ENCODE measurements around the gene ABHD17A.

Gene ABHD17A

DNA sequence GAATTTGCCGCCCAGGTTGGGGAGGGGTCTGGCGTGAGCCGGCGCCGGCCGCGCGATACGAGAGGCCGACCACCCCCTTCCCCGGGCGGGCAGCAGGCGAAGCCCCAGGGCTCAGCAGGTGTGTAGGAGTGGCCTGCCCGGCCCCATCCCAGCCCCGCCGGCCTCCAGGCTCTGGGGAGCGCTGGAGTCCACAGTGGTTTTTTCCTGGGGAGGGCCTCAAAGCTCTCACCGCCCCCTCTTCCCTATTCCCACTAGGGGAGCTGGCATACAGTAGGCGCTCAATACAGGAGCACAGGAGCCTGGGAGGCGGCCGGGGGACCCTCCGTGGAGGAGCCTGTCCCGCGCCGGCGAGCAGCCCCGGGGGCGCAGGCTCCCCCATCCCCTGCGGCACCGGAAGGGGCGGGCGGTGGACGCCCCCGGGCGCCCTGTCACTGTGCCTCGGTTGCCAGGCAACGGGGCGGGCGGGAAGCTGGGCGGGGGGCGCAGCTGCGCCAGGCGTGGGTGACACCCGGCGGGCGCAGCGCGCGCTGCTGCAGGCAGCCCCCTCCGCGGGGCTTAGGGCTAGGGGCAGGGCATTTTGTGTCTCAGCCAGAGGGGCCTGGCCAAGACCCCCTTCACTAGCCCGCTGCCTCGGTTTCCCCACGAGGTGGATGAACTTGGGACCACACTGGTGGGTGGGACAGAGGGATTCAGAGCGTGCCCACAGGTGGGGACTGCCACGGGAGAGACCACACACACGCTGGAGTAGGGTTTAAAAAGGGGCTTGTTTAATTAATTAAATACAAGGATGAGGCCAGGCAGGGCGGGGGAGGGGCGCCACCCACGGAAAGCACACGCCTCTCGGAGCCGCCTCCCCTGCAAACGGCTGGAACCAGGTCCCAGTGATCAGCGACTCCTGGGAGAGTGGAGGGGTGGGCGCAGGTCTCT is 33.4 kb downstream of the ABHD17A start:
- no peak for DNase-seq

DNA sequence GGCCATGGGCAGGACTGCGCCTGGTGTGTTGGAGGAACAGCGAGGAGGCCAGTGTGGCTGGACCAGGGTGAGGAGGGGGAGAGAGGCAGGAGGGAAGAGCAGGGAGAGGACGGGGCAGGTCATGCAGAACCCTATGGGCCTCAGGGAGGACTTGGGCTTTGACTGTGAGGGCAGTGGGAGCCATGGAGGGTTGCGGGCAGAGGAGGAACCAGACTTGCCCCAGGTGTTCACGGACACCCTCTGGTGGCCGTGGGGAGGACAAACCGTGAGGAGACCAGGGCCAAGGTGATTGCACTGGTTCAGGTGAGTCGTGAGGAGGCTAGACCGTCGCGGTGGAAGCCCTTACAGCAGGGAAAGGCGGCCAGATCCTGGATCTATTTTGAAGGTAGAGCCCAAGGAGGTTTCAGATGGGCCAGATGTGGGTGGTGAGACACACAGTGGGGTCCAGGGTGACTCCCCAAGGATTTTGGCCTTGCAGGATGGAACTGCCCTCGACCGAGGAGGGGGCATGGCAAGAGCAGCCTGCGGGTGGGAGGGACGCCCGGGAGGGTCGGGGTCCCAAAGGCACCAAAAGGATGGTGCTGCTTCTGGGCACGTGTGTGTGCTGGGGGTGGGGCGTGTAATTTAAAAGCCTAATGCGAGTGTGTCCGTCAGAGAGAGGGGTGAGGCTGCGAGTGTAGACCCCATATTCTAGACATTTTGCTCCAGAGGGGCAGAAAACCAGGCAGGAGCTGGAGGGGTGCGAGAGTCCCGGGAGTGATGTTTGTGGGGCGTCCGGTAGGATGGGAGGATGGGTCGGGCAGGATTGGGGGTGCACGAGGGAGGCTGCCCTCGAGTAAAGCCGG is 34.3 kb downstream of the ABHD17A start:
- no peak for DNase-seq

DNA sequence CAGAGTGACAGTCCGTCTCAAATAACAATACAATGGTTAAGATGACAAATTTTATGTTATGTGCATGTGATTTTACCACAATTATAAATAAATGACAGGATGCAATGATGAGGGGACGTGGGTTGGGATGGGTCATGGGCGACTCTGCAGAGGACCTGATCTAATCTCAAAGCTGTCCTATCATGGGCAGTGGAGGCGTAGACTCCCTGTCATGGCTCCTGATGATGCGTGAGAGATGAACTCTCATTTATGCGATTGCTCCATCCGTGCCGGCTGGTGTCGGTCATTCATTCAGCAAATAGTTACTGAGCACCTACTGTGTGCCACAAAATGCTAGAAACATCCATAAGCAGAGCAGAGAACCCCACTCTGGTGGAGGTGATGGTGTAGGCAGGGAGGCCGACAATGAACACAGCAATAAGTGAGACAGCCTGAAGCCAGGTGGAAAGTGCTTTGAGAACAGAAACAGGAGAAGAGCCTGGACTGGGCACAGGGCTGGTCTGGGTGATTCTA is 35.4 kb downstream of the ABHD17A start:
- no peak for DNase-seq

DNA sequence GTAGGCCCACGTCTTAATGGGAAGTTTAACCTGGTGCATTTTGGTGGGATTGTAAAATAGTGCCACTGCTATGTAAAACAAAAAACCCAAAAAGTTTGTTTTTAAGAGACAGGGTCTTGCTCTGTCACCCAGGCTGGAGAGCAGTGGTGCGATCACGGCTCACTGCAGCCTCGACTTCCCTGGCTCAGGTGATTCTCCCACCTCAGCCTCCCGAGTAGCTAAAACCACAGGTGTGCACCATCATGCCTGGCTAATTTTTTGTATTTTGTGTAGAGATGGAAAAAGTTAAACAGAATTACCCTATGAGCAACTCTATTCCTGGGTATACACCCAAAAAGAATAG is 36.2 kb downstream of the ABHD17A start:
- no peak for DNase-seq

DNA sequence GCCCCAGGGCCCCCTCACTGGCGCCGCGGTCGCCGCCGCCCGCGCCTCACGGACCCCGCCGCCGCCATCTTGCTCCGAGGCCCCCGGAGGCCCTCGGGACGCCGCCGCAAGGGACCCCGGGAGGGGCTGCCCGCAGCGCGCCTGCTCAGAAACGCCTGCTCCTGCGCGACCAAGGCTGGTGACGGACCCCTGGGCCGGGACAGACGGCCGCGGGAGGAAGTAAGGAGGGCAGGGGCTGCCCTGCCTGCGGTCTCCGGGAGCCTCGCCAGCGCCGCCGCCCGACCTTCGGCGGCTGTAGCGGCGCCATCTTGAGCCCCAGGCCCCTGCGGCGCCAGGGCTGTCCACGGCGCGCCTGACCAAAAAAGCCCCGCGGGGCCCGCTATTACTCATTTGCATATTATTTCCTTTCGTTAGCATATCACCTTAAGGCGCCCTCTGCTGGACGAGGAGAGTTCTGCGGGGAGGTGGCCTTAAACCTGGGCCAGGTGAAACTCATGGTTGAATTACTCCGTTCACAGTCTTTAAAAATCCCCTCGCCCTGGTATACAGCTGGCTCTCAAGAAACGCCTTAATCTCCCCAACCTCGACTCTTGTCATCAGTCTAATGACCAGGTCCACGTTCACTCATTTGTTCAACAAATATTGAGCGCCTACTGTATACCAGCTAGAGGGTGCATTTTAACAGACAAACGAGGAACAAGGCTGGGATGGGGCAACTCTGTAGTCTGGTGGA is 36.7 kb downstream of the ABHD17A start, which contains the start of gene REXO1:
TSS of gene REXO1 (minus strand) at position 85 of the 733 bp plus-strand sequence. CDS start 125 bp downstream, outside the sequence.
- DNase-seq = peak; percentile 96

DNA sequence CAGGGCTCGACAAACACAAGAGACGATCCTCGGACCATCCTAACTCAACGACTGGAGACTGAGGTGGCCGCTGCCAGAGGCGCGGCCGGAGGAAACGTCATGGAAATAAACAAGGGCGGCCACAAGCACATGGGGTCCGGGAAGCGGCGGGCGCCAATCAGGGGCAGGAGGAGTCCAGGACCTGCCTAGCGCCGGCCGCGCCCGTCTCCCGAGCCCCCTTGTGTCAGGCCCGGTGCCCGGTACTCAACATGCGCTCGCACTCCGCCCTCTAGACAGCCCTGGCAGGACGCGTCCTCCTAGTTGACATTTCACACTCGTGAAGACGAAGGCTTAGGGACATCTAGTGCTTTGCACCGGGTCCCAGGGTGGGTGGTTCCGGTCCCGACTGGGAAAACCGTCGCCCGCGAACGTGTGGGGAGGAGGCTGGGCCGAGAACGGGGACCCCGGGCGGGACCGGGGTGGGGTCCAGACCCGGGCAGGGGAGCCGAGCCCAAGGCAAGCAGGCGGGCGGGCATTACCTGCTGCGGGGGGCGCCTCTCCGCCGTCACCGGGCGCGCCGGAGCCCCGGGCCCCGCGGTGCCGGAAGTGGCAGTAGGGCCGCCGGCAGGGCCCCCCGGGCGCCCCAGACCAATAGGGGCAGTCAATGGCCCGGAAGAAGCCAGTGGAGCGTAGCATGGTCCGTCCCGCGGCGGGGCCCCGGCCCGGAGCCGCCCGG is 37.5 kb downstream of the ABHD17A start:
- DNase-seq = no peak

DNA sequence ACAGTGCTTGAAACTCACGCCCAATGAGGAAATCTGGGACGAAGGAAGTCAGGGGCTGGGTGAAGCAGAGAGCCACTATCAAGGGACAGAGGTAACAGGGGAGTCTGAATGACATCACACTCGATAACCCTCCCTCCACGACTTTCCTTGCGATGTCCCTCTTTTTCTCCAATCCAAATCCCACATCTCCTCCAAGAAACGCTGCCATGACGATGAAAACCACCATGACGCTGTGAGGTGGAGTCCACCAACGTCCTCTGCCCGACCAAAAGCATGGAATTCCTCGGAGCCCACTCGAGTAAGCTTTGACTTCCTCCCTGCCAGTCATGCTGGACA is 38.0 kb downstream of the ABHD17A start:
- DNase-seq = no peak

DNA sequence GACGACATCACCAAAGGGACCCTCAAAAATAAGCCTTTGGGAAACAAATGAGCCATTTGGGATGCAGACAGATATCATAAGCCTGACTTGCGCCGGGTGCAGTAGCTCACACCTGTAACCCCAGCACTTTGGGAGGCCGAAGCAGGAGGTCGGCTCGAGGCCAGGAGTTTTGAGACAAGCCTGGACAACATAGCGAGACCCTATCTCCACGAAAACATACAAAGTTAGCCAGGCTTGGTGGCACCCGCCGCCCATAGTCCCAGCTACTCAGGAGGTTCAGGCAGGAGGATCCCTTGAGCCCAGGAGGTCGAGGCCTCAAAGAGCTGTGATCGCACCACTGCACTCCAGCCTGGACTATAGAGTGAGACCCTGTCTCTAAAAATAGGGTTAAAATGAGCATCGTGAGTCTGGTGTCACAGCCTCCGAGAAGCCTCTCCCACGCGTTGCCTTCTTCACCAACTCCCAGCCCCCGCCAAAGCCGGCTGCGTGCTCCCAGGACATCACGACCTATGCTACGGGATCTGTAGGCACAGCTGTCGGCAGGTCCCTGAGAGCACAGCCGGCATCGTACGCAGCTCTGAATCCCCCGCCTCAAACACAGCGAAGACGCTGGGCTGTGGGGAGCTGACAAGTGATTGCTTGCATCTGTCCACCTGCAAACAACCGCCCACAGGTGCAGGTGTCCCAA is 38.6 kb downstream of the ABHD17A start:
- no peak for DNase-seq

DNA sequence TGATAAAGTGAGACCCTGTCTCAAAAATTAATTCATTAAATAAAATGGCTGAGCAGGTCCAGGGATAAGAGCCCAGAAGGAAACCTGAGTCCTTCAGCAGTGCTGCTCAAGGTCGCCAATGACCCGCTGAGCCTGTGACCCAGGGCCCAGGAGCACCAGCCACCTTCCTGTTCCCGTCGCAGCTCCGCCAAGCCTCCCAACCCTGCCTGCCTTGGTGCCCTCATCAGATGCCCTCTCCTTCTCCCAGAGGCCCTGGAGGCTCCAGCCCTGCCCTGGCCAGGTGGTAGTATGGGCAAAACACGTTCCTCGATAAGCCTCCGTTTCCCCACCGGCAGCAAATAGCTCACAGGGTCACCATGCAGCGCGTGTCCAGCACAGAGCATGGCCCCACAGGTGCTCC is 39.7 kb downstream of the ABHD17A start:
- no peak for DNase-seq

DNA sequence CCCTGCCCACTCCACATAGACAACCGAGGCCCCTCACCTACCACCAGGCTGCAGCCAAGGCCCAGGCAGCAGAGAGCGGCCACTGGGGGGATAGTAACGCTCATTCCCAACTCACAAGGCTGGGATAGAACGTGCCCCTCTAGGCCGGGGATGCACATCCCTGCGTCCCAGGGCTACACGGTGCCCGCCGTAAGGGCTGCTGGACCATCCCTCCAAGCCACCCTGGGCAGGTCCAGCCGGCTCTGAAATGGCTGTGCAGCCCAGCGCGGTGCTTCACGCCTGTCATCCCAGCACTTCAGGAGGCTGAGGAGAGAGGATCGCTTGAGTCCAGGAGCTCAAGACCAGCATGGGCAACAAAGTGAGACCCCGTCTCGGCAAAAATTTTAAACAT is 40.2 kb downstream of the ABHD17A start:
- DNase-seq = no peak

DNA sequence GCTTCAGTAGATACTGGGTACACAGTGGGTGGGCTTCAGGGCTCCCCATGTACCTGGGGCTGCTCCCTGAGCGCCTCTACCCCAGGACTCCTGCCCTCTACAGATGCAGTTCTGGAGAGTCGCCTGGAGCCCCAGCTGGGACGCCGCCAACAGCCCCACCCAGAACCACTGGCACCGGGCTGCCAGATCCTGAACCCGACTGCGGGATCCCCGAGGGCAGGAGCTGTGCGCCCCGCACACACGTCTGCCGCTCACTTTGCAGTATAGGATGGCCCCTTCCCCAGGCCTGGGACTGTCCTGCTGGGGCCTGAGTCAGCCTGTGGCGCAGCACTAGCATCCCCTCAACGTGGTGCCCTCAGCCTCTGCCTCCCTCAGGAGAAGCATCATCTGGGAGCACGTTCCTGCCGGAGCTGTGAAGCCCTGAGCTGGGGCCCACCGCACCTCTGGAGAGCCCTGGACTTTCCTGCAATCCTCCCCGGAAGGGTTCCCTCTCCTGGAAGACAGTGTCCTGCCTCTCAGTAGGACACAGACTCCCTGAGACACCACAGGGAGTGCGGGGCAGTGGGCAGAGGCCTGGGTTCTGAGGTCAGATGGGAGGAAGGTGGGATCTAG is 40.7 kb downstream of the ABHD17A start:
- DNase-seq = no peak

DNA sequence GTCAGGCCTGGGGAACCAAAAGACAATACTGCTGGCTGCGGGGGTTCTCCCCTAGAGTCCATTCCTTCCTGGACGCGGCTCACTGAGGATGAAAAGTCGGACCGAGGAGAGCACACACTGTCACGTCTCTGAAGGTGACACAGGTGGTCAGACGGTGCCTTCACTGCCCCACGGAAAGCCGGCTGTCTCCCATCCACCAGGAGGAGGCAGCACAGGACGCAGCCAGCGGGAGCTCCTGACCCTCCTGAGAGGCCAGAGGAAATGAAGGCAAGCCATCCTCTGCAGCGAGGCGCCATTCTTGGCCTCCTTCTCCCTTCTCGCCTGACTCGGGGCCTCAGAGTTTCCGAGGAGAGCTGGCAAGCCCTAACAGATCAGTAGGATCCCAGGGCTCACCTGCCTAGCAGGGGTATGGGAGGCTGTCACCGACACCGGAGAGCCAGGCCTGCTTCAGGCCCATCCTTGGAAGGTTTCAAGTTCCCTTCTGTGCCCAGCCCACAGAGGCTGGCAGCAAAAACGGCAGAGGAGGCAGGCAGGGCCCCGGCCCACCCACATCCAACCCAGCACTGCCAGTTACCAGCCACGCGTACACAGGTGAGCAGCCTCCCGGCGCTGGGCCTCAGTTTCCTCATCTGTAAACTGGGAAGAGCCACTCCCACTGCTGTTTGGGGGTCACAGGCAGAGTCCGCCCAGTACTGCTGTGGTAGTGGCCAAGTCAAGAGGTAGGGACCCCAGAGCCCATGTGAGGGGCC is 41.5 kb downstream of the ABHD17A start:
- DNase-seq = no peak

DNA sequence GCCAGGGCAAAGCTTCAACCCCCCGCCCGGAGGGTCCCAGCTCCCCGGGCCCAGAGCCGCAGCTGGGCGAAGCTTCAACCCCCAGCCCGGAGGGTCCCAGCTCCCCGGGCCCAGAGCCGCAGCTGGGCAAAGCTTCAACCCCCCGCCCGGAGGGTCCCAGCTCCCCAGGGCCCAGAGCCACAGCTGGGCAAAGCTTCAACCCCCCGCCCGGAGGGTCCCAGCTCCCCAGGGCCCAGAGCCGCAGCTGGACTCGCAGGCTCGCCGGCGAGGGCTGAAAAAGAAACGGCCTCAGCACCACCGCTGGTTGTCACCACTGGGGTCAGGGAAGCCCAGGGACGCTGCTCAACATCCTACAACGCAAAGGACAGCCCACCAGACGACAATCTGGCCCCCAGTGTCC is 42.2 kb downstream of the ABHD17A start:
- no peak for DNase-seq

DNA sequence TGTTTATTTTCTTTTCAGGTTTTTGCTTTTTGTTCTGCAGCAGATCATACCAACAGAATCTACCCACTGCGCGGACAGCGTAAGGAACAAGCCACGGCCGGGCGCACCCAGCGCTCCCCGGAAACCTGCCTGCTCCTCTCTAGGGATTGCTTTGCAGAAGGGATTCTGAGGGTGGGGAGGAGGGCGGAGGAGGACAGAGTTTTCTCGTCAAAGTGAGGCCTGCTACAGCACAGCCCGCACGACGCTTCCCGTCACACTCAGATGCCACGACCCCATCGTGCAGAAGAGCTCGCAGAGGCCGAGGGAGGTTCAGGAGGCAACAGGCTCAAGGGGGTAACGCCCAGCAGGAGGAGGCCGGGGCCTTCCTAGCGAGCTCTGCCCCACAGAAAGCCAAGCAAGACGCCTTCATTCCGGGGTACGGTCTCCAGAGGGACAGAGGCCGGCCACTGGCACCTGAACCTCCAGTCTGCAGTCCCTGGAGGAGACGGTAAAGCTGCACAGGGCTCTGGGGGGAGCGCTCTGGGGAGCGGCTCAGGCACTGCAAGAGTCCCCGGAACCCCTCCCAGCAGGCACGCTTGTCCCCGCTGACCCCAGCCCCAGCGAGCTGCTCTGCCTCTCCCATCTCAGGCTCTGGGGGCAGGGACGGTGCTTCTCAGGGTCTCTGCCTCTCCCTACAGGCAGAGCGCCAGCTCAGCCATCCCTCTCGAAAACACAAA is 43.9 kb downstream of the ABHD17A start:
- no peak for DNase-seq

DNA sequence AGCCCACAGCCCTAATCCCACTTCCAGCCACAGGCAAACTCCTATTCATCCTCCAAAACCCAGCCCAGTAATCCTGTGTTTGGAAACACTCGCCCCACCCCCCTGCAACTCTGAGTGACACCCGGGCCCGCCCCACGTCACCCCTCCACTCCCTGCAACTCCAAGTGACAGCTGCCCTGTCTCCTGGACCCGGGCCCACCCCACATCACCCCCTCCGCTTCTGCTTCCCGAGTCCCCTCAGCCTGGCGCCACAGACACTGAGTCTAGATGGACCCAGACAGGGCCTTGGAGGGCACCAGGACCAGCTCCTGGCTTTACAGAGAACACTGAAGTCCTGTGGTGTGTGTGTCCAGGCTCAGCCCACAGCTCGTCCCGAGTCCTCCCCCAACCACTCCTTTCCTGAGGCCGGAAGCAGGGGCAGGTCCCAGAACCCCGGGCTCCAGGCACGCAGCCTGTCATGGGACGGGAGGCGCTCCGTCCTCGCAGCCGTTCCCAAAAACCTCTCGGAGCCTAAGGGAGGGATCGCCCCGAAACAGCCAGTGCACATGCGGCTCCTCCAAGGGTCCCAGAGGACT is 44.7 kb downstream of the ABHD17A start:
- DNase-seq = no peak

DNA sequence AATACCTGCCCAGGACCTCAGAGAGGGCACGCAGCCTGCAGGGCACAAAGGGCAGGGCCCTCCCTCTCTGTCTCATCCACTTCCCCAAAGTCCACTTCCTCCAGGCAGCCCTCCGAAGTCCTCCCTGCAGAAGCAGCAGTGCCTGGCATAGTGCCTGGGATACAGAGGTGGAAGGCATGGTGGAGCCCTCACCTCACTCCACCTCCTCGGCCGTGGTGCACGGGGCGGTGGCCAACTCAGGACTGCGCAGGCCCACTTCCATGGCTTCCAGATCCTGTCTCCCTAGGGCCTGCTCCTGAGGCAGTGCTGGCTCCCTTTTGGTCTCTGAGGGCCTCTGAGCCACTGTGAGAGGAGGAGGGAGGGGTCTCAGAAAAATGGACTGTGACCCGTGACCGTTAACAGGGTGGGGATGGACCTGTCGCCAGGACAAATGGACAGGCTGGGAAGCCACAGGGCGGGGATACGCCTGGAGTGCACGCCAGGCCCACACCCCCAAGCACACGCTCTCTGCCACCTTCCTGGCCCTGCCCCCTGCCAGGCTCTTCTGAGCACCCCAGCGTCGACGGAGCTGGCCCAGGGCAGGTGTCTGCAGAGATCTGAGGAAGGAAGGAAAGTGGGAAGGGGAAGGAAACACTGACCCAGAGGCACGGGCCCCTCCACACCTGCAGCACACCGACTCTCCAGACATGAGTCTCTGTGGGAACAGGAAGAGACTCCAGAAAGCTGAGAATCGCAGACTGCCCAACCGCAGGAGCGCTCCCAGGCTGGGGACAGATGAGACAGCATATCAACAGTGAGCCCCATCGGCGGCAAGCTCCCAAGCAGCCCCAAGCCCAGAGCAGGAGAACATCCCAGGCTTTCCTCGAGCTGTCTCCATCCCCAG is 45.4 kb downstream of the ABHD17A start:
- no peak for DNase-seq

DNA sequence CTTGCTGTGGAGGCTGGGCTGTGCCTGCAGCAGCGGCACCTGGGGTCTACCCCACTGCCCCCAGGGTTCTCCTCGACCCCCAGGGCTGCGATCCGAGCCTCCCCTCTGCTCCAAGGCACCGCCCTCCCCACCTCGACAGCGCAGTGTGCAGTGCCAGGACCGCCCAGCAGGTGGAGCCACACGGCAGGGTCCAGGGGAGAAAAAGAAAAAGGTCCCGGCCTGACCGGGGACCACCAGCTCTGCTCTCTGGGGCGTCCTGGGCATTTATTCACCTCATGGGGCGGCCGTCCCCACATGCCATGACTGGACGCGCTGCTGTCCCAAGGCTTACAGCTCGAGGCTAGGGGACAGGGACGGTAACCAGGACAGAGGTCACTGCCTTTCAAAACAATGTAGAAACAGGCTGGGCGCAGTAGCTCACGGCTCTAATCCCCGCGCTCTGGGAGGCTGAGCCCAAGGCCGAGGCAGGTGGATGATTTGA is 47.6 kb downstream of the ABHD17A start:
- no peak for DNase-seq

DNA sequence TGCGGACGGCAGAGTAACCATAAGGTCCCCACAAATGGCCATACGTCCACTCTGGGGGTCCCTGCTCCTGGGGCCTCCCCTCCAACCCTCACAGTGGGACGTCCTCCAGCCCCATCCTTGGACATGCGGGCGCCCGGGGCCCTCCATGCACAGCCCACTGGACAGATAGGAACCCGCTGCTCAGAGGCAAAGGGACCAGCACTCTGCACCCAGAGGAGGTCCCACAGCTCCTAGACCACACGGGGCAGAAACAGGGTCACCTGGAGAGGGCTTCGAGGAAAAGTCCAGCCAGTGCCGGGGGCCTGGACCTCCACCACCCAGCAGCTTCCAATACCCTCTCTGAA is 48.1 kb downstream of the ABHD17A start:
- DNase-seq = no peak

Data from stimulated activated CD4-positive, alpha-beta T cell treated with anti-CD3 and anti-CD28 coated beads, Interleukin-1b, Interleukin-23, amount 100 ng/mL, for 48 hours (primary cell).